Skeletal muscle tissue (tissue), 4 donors: Measurements from ENCODE around the gene SLC22A16. TPM values are rescaled to one million over a fixed set of nuclear protein-coding genes. Genes with fewer than 3 reads are reported as not detected.
"Not testable (repeated sequence)": the region's sequence is repeated elsewhere in the genome, so short reads cannot be mapped to it uniquely, and the experiment has no call there.

Source experiments
- H3K27ac ChIP-seq: one replicate; pipeline ENCODE4 v1.7.0; 2013; ENCODE audit warnings: mild to moderate bottlenecking, low read depth, low read length, inconsistent platforms
- H3K27me3 ChIP-seq, 3 donors: one replicate each; pipeline ENCODE4 v1.7.0; 2013; ENCODE audit warnings: low read length in 3 of 3; ENCODE audit not compliant: control insufficient read depth in 3 of 3, insufficient read depth in 3 of 3
- H3K36me3 ChIP-seq, 3 donors: one replicate each; pipeline ENCODE4 v1.7.0; 2013; ENCODE audit warnings: low read length in 3 of 3; ENCODE audit not compliant: control insufficient read depth in 3 of 3, insufficient read depth in 3 of 3
- H3K4me1 ChIP-seq, 3 donors: one replicate each; pipeline ENCODE4 v1.7.0; 2013; ENCODE audit warnings: low read length in 3 of 3, mild to moderate bottlenecking in 3 of 3; ENCODE audit not compliant: control insufficient read depth in 3 of 3, insufficient read depth in 3 of 3
- H3K4me3 ChIP-seq, 3 donors: one replicate each; pipeline ENCODE4 v1.7.0; 2013; ENCODE audit warnings: low read length in 3 of 3
- H3K9ac ChIP-seq, 3 donors: one replicate each; pipeline ENCODE4 v1.7.0; 2013; ENCODE audit warnings: low read length in 3 of 3, mild to moderate bottlenecking in 3 of 3, moderate library complexity in 2 of 3, low read depth in 1 of 3
- H3K9me3 ChIP-seq, 3 donors: one replicate each; pipeline ENCODE4 v1.7.0; 2013; ENCODE audit warnings: low read length in 3 of 3; ENCODE audit not compliant: control insufficient read depth in 3 of 3
- total RNA-seq: library from RNA; depleted of rRNA; stranded (reverse); fragments of >200 nt; gene quantifications from one replicate; pipeline ENCODE4 v1.2.3, GENCODE V29; 2014
- donor health status: Osteomylitis.

The SLC22A16 gene
- total RNA-seq, 1 donor from 2014 or later: 1.0 TPM

GRCh38 chr6:110491299-110491643 is 14.9 kb upstream of the SLC22A16 start:
- no peak overlapping the region for H3K9ac ChIP-seq
- no peak overlapping the region for H3K27ac ChIP-seq
- no peaks in the 10 kb centered on the region for H3K36me3 ChIP-seq
- H3K4me3 ChIP-seq: no peak overlapping the region
- no peaks in the 10 kb centered on the region for H3K27me3 ChIP-seq
- H3K9me3 ChIP-seq: no peaks in the 10 kb centered on the region
- H3K4me1 ChIP-seq: no peaks in the 10 kb centered on the region

- H3K4me1 ChIP-seq: no peaks in the 10 kb centered on the region
- H3K4me3 ChIP-seq: no peak overlapping the region
- no peak overlapping the region for H3K9ac ChIP-seq
- H3K27ac ChIP-seq: no peak overlapping the region
- H3K9me3 ChIP-seq: no peaks in the 10 kb centered on the region
- no peaks in the 10 kb centered on the region for H3K27me3 ChIP-seq
- H3K36me3 ChIP-seq: no peaks in the 10 kb centered on the region
Observed at GRCh38 chr6:110490110-110490509, 13.7 kb upstream of the SLC22A16 start.

DNA sequence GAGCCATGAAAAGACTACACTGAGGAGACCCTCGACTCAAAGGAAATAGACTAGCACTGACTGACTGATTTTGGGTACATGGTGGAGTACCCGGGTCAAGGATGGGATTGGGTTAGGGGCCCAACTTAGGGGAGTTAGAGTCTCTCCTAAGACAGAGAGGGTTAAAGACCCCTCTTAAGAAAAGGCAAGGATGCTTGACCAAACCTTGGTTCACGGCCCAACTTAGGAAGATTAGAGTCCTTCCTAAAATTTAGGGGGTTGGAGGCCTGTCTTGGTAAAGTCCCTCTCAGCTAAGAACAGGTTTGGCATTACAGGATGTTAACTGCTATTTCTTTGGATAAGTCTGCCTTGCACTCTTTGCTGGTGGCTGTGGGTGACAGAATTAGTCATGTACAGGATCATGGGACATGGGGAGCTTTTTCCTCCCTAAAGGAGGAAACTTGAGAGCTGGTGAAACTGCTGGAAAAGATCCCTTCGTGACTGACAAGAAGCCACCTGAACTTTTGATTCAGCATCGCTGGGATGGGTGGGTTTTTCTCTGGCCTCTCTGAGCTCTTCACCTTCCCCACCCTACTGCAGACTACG is 12.3 kb upstream of the SLC22A16 start:
- H3K4me3 ChIP-seq: no peak overlapping the region
- no peak overlapping the region for H3K9ac ChIP-seq
- no peaks in the 10 kb centered on the region for H3K9me3 ChIP-seq
- H3K27me3 ChIP-seq: no peaks in the 10 kb centered on the region
- H3K36me3 ChIP-seq: no peaks in the 10 kb centered on the region
- no peak overlapping the region for H3K27ac ChIP-seq
- H3K4me1 ChIP-seq: no peaks in the 10 kb centered on the region

GRCh38 chr6:110487968-110488381 is 11.6 kb upstream of the SLC22A16 start:
- not testable (repeated sequence) for H3K9ac ChIP-seq, H3K27ac ChIP-seq, H3K36me3 ChIP-seq, H3K9me3 ChIP-seq, H3K4me3 ChIP-seq, H3K4me1 ChIP-seq, H3K27me3 ChIP-seq

DNA sequence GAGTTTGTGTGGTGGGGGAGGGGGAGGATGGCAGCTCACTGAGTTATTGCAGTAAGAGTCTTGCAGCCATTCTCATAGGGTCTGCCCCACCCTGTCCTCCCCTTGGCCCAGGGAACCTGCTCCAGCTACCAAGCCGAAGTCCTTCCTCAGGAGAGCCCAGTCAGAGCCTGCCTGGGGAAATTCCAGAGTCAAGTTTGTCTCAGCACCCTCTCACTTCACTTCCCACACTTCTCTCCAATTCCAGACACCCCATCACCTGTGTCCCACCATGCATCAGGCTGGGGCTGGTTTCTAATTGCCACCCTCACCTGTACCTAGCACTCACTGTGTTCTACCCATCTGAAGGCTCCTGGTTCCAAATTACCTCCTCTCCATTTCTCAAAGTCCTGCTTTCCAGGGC is 10.3 kb upstream of the SLC22A16 start:
- Histone ChIP-seq H3K9ac (no peak overlapping the region), H3K27me3 (no peaks in the 10 kb centered on the region), H3K9me3 (no peaks in the 10 kb centered on the region), H3K4me1 (no peaks in the 10 kb centered on the region), H3K36me3 (no peaks in the 10 kb centered on the region), H3K4me3 (no peak overlapping the region), H3K27ac (no peak overlapping the region)

- Histone ChIP-seq H3K9me3 (no peaks in the 10 kb centered on the region), H3K4me1 (no peaks in the 10 kb centered on the region), H3K36me3 (no peaks in the 10 kb centered on the region), H3K4me3 (no peak overlapping the region), H3K27me3 (no peaks in the 10 kb centered on the region), H3K9ac (no peak overlapping the region), H3K27ac (no peak overlapping the region)
Observed at GRCh38 chr6:110485491-110485890, 9.1 kb upstream of the SLC22A16 start.

DNA sequence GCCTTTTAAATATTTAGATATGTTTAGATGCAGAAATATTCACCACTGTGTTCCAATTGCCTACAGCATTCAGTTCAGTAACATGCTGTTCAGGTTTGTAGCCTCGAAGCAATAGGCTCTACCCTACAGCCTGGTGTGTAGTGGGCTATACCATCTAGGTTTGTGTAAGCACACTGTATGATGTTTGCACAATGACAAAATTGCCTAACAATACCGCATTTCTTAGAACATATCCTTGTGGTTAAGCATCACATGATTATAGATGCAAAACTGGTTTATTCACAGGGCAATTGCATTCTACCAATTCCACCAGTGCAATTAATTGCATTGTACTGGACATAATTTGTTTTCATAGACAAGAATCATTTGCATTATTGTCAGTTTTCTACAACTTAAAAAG is 7.9 kb upstream of the SLC22A16 start:
- no peaks in the 10 kb centered on the region for H3K4me1 ChIP-seq
- H3K27me3 ChIP-seq: no peaks in the 10 kb centered on the region
- no peak overlapping the region for H3K27ac ChIP-seq
- no peak overlapping the region for H3K4me3 ChIP-seq
- H3K36me3 ChIP-seq: no peaks in the 10 kb centered on the region
- no peak overlapping the region for H3K9ac ChIP-seq
- no peaks in the 10 kb centered on the region for H3K9me3 ChIP-seq

DNA sequence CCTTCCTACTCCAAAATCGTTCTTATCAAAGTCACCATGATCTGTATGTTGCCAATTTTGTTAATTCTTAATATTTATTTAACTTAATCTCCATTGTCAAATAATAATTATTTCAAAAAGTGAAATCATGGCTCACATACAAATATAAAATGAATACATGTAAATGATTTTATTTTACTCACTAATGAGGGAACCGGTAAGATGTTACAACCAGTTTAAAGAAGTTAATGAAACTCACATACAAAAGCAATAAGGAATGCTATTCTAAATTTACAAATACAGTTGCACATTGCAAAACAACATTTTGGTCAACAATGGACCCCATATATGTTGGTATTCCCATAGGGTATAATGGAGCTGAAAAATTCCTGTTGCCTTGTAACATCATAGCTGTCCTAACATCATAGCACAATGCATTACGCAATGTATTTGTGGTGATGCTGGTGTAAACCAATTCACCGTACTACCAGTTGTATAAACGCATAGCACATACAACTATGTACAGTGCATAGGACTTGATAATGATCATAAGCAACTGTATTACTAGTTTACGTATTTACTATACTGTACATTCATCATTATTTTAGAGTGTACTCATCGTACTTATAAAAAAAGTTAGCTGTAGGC is 6.5 kb upstream of the SLC22A16 start:
- Histone ChIP-seq H3K4me1 (no peaks in the 10 kb centered on the region), H3K36me3 (no peaks in the 10 kb centered on the region), H3K9ac (no peak overlapping the region), H3K9me3 (no peaks in the 10 kb centered on the region), H3K27me3 (no peaks in the 10 kb centered on the region), H3K4me3 (no peak overlapping the region), H3K27ac (no peak overlapping the region)

GRCh38 chr6:110481081-110481480 is 4.7 kb upstream of the SLC22A16 start:
- no peaks in the 10 kb centered on the region for H3K4me1 ChIP-seq
- H3K27me3 ChIP-seq: peaks cover 1 to 3% (median 1%) of the 10 kb centered on the region in 3 donors
- H3K36me3 ChIP-seq: no peaks in the 10 kb centered on the region
- no peaks in the 10 kb centered on the region for H3K9me3 ChIP-seq
- H3K27ac ChIP-seq: no peak overlapping the region
- no peak overlapping the region for H3K9ac ChIP-seq
- H3K4me3 ChIP-seq: no peak overlapping the region

GRCh38 chr6:110475066-110475653 is 1.3 kb downstream of the SLC22A16 start:
- H3K4me3 ChIP-seq: no peak overlapping the region
- no peaks in the 10 kb centered on the region for H3K9me3 ChIP-seq
- no peak overlapping the region for H3K27ac ChIP-seq
- no peaks in the 10 kb centered on the region for H3K36me3 ChIP-seq
- peaks cover 13 to 23% (median 17%) of the 10 kb centered on the region in 3 donors for H3K27me3 ChIP-seq
- no peaks in the 10 kb centered on the region for H3K4me1 ChIP-seq
- H3K9ac ChIP-seq: no peak overlapping the region
